ENCODE measurements around the gene FOXP1. TPM values are rescaled to one million over a fixed set of nuclear protein-coding genes. Genes with fewer than 3 reads are reported as not detected.

Gene FOXP1
- total and polyA plus RNA-seq, 2 of the 8 experiments (the other 6 are each of a cell fraction or from before 2014, with no cell fraction given): 13.9 to 25.4 TPM

DNA sequence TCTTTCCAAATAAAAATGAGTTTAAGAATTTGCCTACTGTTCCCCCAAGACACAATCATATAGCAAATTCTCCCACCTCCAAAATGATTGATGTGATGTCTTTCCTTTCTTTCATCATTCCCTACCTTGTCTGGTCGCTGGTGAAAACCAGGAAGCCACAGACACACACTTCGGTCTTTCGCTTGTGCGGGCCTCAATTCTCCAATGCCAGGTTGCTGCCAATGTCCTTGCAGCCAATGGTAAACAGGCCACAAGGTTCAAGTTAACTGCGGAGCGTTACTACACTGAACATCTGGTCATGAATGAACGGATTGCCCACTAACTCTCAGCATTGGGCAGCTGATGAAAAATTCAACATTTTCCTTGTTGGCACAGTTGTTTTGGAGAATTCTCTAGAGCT, 192.2 kb downstream of the FOXP1 start:
- H4K20me1 ChIP-seq (replicated peaks in 1 of 2; ENCODE audit: control insufficient read depth in 1 of 2, insufficient read depth in 2 of 2, low read length in 2 of 2): no peaks in the 10 kb centered on the region
- peaks cover 0 to 12% (median 7%) of the 10 kb centered on the region in 4 experiments; a peak in 4 of 7 replicates for H3K4me1 ChIP-seq (replicated peaks in 1 of 4; ENCODE audit: control insufficient read depth in 3 of 4, insufficient read depth in 4 of 4, low read length in 3 of 4)
- H3K18ac ChIP-seq (ENCODE audit: extremely low read depth, low read length): no peak overlapping the region
- DNase-seq (ENCODE audit: low read depth in 1 of 2, low spot score in 2 of 2) (no peak), FAIRE-seq (no peak)
- no peaks in the 10 kb centered on the region for H3K79me1 ChIP-seq (ENCODE audit: low read depth, low read length)
- CTCF ChIA-PET (ENCODE audit: partially characterized antibody): no interaction called here
- H4K8ac ChIP-seq (ENCODE audit: extremely low read depth, insufficient read depth, low read length): no peak overlapping the region
- no peak overlapping the region for H3K23ac ChIP-seq (ENCODE audit: insufficient read length)
- no peak overlapping the region for H3K14ac ChIP-seq (ENCODE audit: insufficient read length)
- no peaks in the 10 kb centered on the region for H3K9me3 ChIP-seq (ENCODE audit: insufficient read depth in 2 of 2, low read depth in 1 of 2, low read length in 1 of 2)
- no peak overlapping the region for H3K56ac ChIP-seq (replicated peaks; ENCODE audit: insufficient read length, low read depth, low read length)
- no peak overlapping the region for H3K4ac ChIP-seq (replicated peaks; ENCODE audit: insufficient read length, low read depth, low read length)
- H2AFZ ChIP-seq (ENCODE audit: low read length): no peak overlapping the region
- no peak overlapping the region for H4K5ac ChIP-seq (ENCODE audit: insufficient read length, low read depth, low read length)
- no peaks in the 10 kb centered on the region for H3K36me3 ChIP-seq (ENCODE audit: control insufficient read depth in 2 of 4, insufficient read depth in 4 of 4, low read length in 3 of 4)
- H3K79me2 ChIP-seq (ENCODE audit: control insufficient read depth in 1 of 2, insufficient read depth in 2 of 2, low read length in 2 of 2): no peaks in the 10 kb centered on the region
- H4K91ac ChIP-seq (replicated peaks; ENCODE audit: insufficient read length, low read length): no peak overlapping the region
- H2BK20ac ChIP-seq (ENCODE audit: low read length): no peak overlapping the region
- H3K23me2 ChIP-seq (ENCODE audit: low read depth, low read length): no peaks in the 10 kb centered on the region
- H3K27ac ChIP-seq (ENCODE audit: low read depth, low read length): no peak overlapping the region
- no peak overlapping the region; a peak in 1 of 7 replicates for H3K9ac ChIP-seq (replicated peaks in 1 of 4; ENCODE audit: extremely low read depth in 1 of 4, low read depth in 3 of 4, low read length in 3 of 4)
- no peak overlapping the region for H2BK15ac ChIP-seq (ENCODE audit: low read length)
- peak overlapping the region; percentile 19 for H2BK120ac ChIP-seq (replicated peaks; ENCODE audit: low read depth, low read length)
- H3K27me3 ChIP-seq (replicated peaks in 1 of 4; ENCODE audit: control insufficient read depth in 3 of 4, extremely low read depth in 1 of 4, insufficient read depth in 3 of 4, low read length in 3 of 4): no peaks in the 10 kb centered on the region
- no peak overlapping the region for H3K4me3 ChIP-seq (ENCODE audit: extremely low read depth in 1 of 4, insufficient read depth in 2 of 4, low read depth in 3 of 4, low read length in 4 of 4)
- peak overlapping the region; percentile 28; the same call in 1 of the 2 replicates for H2BK12ac ChIP-seq (ENCODE audit: low read depth, low read length)
- peak overlapping the region; percentile 35; the same call in 1 of the 2 replicates for H2BK5ac ChIP-seq (ENCODE audit: low read depth, low read length)
- H2AK5ac ChIP-seq (ENCODE audit: low read depth, low read length): no peak overlapping the region; the same call in 1 of the 2 replicates
- no peak overlapping the region for H3K4me2 ChIP-seq (ENCODE audit: insufficient read depth in 1 of 2, low read depth in 2 of 2, low read length in 2 of 2)
- WGBS, 2 experiments (ENCODE audit: extremely low coverage in 1 of 2, insufficient coverage in 1 of 2, insufficient read length in 1 of 2, insufficient replicate concordance in 2 of 2, low coverage in 1 of 2, low lambda C conversion rate in 2 of 2, missing lambda C conversion rate in 1 of 2): 90% methylated on average over 7 of the region's 7 CpGs; no CpG with 5 or more reads in 1 of the 2 experiments
- POLR2A ChIA-PET (ENCODE audit: partially characterized antibody): no interaction called here
- TF ChIP-seq TAF7 (optimal IDR thresholded peaks at IDR 0.05; ENCODE audit: borderline replicate concordance, low read depth, low read length): no peak

Measured in H1 (cell line).